Peyer's patch (tissue), 4 donors: ENCODE results near the gene ATP10A. TPM values are rescaled to one million over a fixed set of nuclear protein-coding genes. Genes with fewer than 3 reads are reported as not detected.

Source experiments
- DNase-seq, 3 donors: peaks; one replicate each; pipeline ENCODE4 v3.0.0-alpha.2; 2017 to 2019
- H3K27ac ChIP-seq, 4 donors: fragments of 200-600 bp; sonication (generic); one replicate each; pipeline ENCODE4 v1.5.1; 2016 to 2019
- H3K27me3 ChIP-seq, 2 donors: fragments of 200-600 bp; sonication (generic); one replicate each; pipeline ENCODE4 v1.5.1; 2019
- H3K36me3 ChIP-seq, 3 donors: fragments of 200-600 bp; sonication (generic); one replicate each; pipeline ENCODE4 v1.5.1; 2016 to 2019
- H3K4me1 ChIP-seq, 4 donors: fragments of 200-600 bp; sonication (generic); one replicate each; pipeline ENCODE4 v1.5.1; 2016 to 2019
- H3K4me3 ChIP-seq, 4 donors: fragments of 200-600 bp; sonication (generic); 1 replicate in 3 of 4; 2 replicates in 1 of 4; pipeline ENCODE4 v1.5.1; 2016 to 2019; ENCODE audit warnings: mild to moderate bottlenecking in 1 of 4
- H3K9me3 ChIP-seq, 4 donors: fragments of 200-600 bp; sonication (generic); one replicate each; pipeline ENCODE4 v1.5.1; 2016 to 2019; ENCODE audit warnings: mild to moderate bottlenecking in 1 of 4
- CTCF ChIP-seq, 6 experiments: fragments of 450-650 bp in 4 of 6; fragments of 200-600 bp in 2 of 6; sonication (generic) in 1 of 6; IDR thresholded peaks; one replicate each; pipeline ENCODE4 v1.5.1; 2017 to 2019; ENCODE audit warnings: antibody characterized with exemption in 6 of 6, mild to moderate bottlenecking in 3 of 6, moderate library complexity in 1 of 6
- POLR2A ChIP-seq, 2 donors: fragments of 450-650 bp; IDR thresholded peaks; one replicate each; pipeline ENCODE4 v1.5.1; 2017; ENCODE audit warnings: antibody characterized with exemption in 2 of 2, mild to moderate bottlenecking in 2 of 2, moderate library complexity in 2 of 2
- total RNA-seq, 4 donors: library from RNA; depleted of rRNA; stranded (reverse); fragments of >200 nt; gene quantifications; one replicate each; pipeline ENCODE4 v1.1.0, GENCODE V29; 2016

Gene ATP10A
- total RNA-seq, 4 donors from 2014 or later = 1.6 to 7.4 (median 3.7) TPM

- Histone ChIP-seq H3K27me3 (no peaks in the 10 kb centered on the region), H3K9me3 (no peaks in the 10 kb centered on the region), H3K36me3 (no peaks in the 10 kb centered on the region), H3K27ac (no peak overlapping the region), H3K4me1 (no peaks in the 10 kb centered on the region), H3K4me3 (no peak overlapping the region)
- peak in 2 of 3 donors; percentile 5 to 24 for DNase-seq
- TF ChIP-seq POLR2A (IDR thresholded peaks at IDR 0.05) (no peak), CTCF (IDR thresholded peaks at IDR 0.05) (no peak)
These were observed 154.7 kb downstream of the ATP10A start for GRCh38 chr15:25708391-25708790.

GRCh38 chr15:25707656-25708365 lies 155.3 kb downstream of the ATP10A start:
- DNase-seq = peak in 2 of 3 donors; percentile 22 to 36
- no peaks in the 10 kb centered on the region for H3K4me1 ChIP-seq
- H3K36me3 ChIP-seq = no peaks in the 10 kb centered on the region
- H3K27me3 ChIP-seq = no peaks in the 10 kb centered on the region
- no peak overlapping the region for H3K27ac ChIP-seq
- no peaks in the 10 kb centered on the region for H3K9me3 ChIP-seq
- H3K4me3 ChIP-seq = no peak overlapping the region
- TF ChIP-seq POLR2A (IDR thresholded peaks at IDR 0.05) = no peak
- no peak for TF ChIP-seq CTCF (IDR thresholded peaks at IDR 0.05)

GRCh38 chr15:25706176-25706955 lies 156.8 kb downstream of the ATP10A start:
- no peak overlapping the region for H3K4me3 ChIP-seq
- peak in 2 of 3 donors; percentile 23 to 24 for DNase-seq
- no peaks in the 10 kb centered on the region for H3K36me3 ChIP-seq
- no peak for TF ChIP-seq CTCF (IDR thresholded peaks at IDR 0.05)
- TF ChIP-seq POLR2A (IDR thresholded peaks at IDR 0.05) = no peak
- H3K27ac ChIP-seq = no peak overlapping the region
- no peaks in the 10 kb centered on the region for H3K27me3 ChIP-seq
- no peaks in the 10 kb centered on the region for H3K4me1 ChIP-seq
- H3K9me3 ChIP-seq = no peaks in the 10 kb centered on the region

- Histone ChIP-seq H3K9me3 (no peaks in the 10 kb centered on the region), H3K27ac (no peak overlapping the region), H3K27me3 (no peaks in the 10 kb centered on the region), H3K36me3 (no peaks in the 10 kb centered on the region), H3K4me1 (no peaks in the 10 kb centered on the region), H3K4me3 (no peak overlapping the region)
- peak in 1 of 3 donors; percentile 12 for DNase-seq
- TF ChIP-seq POLR2A (IDR thresholded peaks at IDR 0.05) (no peak), CTCF (IDR thresholded peaks at IDR 0.05) (no peak)
These were observed 157.6 kb downstream of the ATP10A start for GRCh38 chr15:25705433-25706115.

- DNase-seq = peak in 1 of 3 donors; percentile 18
- Histone ChIP-seq H3K4me1 (no peaks in the 10 kb centered on the region), H3K36me3 (no peaks in the 10 kb centered on the region), H3K9me3 (no peaks in the 10 kb centered on the region), H3K4me3 (no peak overlapping the region), H3K27me3 (no peaks in the 10 kb centered on the region), H3K27ac (no peak overlapping the region)
- no peak for TF ChIP-seq CTCF (IDR thresholded peaks at IDR 0.05)
- no peak for TF ChIP-seq POLR2A (IDR thresholded peaks at IDR 0.05)
These were observed 159.4 kb downstream of the ATP10A start for GRCh38 chr15:25703726-25704125.
